Peyer's patch (tissue), 4 donors: ENCODE results near the gene PKIG.

Experiments
- CTCF ChIP-seq, 6 experiments: fragments of 450-650 bp in 4 of 6; fragments of 200-600 bp in 2 of 6; sonication (generic) in 1 of 6; IDR thresholded peaks; one replicate each; pipeline ENCODE4 v1.5.1; 2017 to 2019; ENCODE audit warnings: antibody characterized with exemption in 6 of 6, mild to moderate bottlenecking in 3 of 6, moderate library complexity in 1 of 6
- POLR2A ChIP-seq, 2 donors: fragments of 450-650 bp; IDR thresholded peaks; one replicate each; pipeline ENCODE4 v1.5.1; 2017; ENCODE audit warnings: antibody characterized with exemption in 2 of 2, mild to moderate bottlenecking in 2 of 2, moderate library complexity in 2 of 2

DNA sequence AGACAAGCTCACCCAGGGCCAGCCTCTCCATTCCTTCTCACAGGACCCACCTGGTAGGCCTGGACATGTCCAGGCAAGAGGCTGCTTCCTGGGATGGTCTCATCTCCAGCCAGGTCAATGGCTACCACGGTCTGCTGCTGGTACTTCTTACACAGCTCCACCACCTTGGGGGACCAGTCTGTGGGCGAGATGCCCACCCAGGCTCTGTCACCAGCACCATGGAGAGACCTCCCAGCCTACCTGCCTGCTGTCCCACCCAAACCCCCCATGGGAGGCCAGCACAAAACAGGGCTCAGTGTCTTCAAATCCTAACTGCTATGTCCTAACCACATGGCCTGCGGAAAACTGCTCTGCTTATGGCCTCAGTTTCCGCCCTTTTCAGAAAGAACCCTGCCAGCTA lies 41.8 kb downstream of the PKIG start:
- no peak for TF ChIP-seq CTCF (IDR thresholded peaks at IDR 0.05)
- TF ChIP-seq POLR2A (IDR thresholded peaks at IDR 0.05), result no peak
